ENCODE results near the gene COX6A2.

GRCh38 chr16:31429796-31430195, 1.6 kb upstream of the COX6A2 start:
- TF ChIP-seq CTCF (conservative IDR thresholded peaks at IDR 0.05; ENCODE audit: low read length) (no peak), EZH2phosphoT487 (IDR thresholded peaks at IDR 0.05; ENCODE audit: borderline replicate concordance, low read depth, low read length) (no peak)
